SH-SY5Y (cell line): ENCODE results near the gene SEMA3F.

Source experiments
- GATA2 ChIP-seq: IDR thresholded peaks from 2 replicates; pipeline ENCODE4 v1.6.1; 2011; ENCODE audit warnings: mild to moderate bottlenecking, low read depth, low read length
- GATA3 ChIP-seq: IDR thresholded peaks from 2 replicates; pipeline ENCODE4 v1.6.1; 2011; ENCODE audit warnings: low read depth, mild to moderate bottlenecking, low read length, moderate library complexity

DNA sequence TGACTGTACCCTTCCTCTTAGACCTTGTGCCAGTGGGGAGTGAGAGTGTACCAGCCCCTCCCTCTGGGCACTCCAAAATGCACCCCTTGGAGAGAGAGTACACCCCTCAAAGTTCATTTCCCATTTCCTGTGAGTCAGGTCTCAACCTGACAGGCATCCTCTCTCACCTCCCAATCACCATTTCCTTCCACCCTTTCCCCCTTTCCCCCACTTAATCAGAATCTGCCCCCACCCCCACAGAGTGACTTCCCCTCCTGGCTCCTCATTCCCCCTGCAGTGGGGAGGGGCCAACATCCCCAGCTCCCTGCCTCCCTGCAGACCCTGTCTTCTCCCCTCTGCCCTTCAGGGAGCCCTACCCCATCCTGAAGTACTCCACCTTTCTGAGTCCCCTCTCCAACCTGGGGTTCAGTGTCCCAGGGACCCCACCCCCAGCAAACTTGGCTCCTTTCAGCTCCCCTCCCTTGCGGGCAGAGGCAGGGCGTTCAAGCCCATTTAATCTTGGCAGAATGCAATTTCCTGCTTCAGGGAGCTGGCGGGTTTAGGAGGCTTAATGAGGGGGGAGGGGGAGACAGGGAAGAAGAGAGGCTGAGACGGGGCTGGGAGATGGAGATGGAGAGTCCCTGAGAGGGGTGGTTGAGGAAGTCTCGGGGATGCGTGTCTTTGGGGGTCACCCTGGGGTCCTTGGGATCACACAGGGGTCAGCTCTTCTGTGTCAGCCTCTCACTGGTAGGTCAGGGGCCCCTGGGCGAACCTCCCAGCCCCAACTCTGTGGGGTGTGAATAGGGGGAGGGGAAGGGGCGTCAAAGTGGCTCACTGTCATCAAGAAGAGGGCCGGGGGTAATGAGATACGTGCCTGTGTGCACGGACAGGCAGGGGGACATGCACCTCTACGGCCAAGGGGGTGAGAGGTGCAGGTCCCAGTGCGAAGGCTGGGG lies 16.6 kb upstream of the SEMA3F start:
- TF ChIP-seq GATA2 = no peak
- no peak for TF ChIP-seq GATA3
